GM20000 (cell line): ENCODE data around the gene S100P.

Experiments
- DNase-seq: peaks from one replicate; pipeline ENCODE4 v3.0.0; 2012; ENCODE audit warnings: low spot score
- TF ChIP-seq, protein P1 (sequence below): IDR thresholded peaks from 2 replicates; pipeline ENCODE4 v1.5.1; 2012; ENCODE audit warnings: mild to moderate bottlenecking, control low read depth; ENCODE audit errors: extremely low read depth, missing control alignments

S100P gene

DNA sequence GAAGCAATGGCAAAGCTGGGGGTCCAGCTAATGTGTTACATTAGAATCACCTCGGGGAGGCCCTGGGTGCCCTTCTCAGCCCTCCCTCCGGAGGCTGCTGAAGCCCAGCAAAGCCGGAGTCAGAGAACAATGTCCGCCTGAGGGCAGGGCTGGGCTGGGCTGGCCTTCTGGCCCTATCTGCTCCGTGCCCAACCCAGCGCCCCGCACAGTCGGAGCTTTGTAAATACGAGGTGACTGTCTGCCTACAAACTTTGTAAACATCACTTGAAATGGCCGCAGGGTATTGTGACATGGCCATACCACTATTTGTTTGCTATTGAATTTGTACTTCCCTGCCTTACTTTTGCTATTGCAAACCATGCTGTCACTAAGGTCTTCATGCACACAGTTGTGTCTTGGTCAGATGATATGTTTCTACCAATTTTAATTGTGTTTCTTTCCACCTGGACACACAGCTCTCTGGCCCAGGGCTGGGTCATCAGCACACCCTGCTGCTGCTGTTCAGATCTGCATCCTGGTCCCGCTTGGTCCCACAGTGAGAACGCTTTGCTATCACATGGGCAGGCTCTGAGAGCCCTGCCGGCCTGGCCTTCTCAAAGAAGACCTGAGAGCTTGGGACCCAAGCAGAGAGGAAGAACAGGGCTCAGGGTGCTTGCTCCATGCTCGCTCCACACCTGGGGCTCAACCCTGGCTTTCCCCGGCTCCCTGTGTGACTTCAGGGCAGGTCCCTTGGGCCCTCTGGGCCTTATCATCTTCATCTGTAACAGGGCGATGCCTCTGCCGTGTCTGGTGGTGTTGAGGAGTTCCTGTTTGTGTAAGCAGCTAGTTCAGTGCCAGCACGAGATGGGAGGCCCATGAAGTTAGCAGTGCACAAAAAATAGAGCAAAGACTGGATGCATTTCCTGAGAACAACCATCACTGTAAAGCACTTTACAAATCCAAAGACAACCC lies 2.3 kb downstream of the S100P start:
- TF ChIP-seq, protein P1, sequence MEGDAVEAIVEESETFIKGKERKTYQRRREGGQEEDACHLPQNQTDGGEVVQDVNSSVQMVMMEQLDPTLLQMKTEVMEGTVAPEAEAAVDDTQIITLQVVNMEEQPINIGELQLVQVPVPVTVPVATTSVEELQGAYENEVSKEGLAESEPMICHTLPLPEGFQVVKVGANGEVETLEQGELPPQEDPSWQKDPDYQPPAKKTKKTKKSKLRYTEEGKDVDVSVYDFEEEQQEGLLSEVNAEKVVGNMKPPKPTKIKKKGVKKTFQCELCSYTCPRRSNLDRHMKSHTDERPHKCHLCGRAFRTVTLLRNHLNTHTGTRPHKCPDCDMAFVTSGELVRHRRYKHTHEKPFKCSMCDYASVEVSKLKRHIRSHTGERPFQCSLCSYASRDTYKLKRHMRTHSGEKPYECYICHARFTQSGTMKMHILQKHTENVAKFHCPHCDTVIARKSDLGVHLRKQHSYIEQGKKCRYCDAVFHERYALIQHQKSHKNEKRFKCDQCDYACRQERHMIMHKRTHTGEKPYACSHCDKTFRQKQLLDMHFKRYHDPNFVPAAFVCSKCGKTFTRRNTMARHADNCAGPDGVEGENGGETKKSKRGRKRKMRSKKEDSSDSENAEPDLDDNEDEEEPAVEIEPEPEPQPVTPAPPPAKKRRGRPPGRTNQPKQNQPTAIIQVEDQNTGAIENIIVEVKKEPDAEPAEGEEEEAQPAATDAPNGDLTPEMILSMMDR = no peak
- DNase-seq = no peak

DNA sequence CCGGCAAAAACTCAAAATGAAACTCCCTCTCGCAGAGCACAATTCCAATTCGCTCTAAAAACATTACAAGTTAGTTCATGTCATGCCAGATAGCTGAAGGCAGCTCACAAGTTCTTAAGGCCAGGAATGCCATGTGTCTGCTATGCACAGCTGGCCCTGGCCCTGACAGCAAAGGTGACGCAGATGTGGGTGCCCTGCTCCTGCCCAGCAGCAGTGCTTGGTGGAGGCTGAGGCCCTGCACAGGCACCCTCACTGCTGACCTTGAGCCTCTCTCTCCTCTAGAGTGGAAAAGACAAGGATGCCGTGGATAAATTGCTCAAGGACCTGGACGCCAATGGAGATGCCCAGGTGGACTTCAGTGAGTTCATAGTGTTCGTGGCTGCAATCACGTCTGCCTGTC lies 2.9 kb downstream of the S100P start:
- TF ChIP-seq, protein P1 = no peak
- DNase-seq = no peak

DNA sequence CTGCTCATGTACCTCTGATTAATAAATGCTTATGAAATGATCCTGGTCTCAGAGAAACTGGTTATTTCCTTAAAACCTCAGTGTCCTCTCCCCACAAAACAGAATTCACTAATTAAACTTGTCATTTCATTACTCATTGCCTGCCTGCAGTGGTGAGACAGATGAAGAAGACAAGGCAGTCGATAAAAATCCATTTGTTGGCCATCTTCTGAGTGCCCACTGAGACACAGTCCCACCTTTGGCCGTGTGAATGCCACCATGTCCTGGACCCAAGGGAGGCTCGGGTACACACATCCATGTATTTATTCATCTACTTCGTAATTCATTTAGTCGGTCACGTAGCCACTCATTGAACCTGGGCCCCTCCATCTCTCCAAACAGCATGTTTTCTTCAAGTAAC lies 3.5 kb downstream of the S100P start:
- no peak for DNase-seq
- TF ChIP-seq, protein P1 = no peak

DNA sequence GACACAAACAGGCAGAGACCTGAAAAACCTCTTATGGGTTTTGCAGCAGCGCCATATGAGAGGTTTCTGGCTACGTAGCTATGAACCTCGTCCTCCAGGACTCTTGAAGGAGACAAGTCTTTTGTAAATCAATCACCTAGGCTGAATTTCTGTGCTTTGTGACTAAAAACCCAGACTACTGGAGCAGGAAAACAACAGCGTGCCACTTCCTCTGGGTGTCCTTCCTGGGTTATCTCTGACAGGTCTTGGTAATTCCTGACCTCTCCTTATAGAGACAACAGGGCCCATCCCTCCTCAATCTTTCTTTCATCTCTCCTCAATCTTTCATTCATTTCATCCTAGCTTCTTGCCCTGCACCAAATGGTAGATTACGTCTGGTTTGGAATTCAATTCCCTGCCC lies 5.7 kb downstream of the S100P start:
- DNase-seq = no peak

DNA sequence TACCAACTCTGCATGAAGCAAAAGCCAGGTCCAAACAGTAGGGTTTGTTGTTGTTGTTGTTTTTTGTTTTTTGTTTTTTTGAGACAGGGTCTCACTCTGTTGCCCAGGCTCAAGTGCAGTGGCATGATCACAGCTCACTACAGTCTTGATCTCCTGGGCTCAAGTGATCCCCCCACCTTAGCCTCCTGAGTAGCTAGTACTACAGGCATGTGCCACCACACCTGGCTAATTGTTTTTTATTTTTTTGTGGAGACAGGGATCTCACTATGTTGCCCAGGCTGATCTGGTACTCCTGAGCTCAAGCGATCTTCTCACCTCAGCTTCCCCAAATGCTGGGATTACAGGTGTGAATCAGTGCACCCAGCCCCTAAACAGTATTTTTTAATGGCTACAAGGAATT lies 6.2 kb downstream of the S100P start:
- no peak for DNase-seq
- TF ChIP-seq, protein P1 = no peak

More for the DNA sequence above, 5.7 kb downstream of the S100P start:
- TF ChIP-seq, protein P1 = no peak

DNA sequence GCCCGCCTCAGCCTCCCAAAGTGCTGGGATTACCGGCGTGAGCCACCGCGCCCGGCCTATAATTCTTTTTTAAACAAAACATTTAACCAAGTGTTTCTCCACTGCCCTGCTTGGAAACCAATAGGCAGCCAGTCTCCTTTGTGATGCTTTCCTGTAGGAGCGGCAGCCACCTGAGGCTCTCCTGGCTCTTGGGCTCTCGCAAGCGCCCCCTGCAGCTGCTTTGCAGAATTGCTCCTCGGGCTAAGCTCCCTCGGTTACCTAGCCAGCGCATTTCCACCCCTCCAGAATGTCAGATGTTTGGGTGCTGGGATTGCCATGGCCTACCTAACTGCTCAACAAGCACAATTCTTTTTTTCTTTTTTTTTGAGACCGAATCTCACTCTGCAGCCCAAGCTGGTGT lies 7.7 kb downstream of the S100P start:
- no peak for DNase-seq
- TF ChIP-seq, protein P1 = peak; percentile 41

DNA sequence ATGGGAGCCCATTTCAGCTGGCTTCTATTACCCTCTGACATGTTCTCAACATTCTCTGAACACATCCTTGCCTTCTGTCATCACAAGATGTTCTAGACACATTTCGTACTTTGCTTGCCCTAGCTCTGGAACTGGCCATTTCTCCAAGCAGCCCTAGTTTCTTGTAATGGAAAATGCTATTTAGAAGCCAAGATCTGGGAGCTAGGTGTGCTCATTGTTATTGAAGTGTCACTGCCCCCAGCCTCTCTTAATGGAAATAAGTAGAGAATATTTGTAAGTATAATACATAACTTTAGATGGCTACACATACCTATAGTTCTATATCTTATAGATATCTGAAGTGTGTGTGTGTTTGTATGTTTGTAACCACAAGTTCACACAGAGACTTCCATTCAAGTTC lies 9.1 kb downstream of the S100P start:
- TF ChIP-seq, protein P1 = no peak
- no peak for DNase-seq
